Mucosa of descending colon (tissue), 3 donors: ENCODE measurements around the gene BCL2L1. TPM values are rescaled to one million over a fixed set of nuclear protein-coding genes. Genes with fewer than 3 reads are reported as not detected.

ENCODE experiments used
- ATAC-seq: fragments of 200-7000 bp; cut with Tn5 transposase; one replicate; pipeline ENCODE4 v1.9.1; 2020; ENCODE audit warnings: mild to moderate bottlenecking, moderate library complexity
- DNase-seq, 3 donors: peaks; one replicate each; pipeline ENCODE4 v3.0.0-alpha.2; 2020
- H3K36me3 ChIP-seq: fragments of 200-600 bp; one replicate; pipeline ENCODE4 v1.8.0; 2021; ENCODE audit warnings: low read depth, mild to moderate bottlenecking
- H3K4me1 ChIP-seq: fragments of 200-600 bp; one replicate; pipeline ENCODE4 v1.8.0; 2021; ENCODE audit warnings: low read depth, mild to moderate bottlenecking
- H3K4me3 ChIP-seq: fragments of 200-600 bp; one replicate; pipeline ENCODE4 v1.8.0; 2021; ENCODE audit warnings: mild to moderate bottlenecking
- H3K9me3 ChIP-seq: fragments of 200-600 bp; one replicate; pipeline ENCODE4 v1.8.0; 2021; ENCODE audit warnings: mild to moderate bottlenecking
- CTCF ChIP-seq: fragments of 200-600 bp; IDR thresholded peaks from one replicate; pipeline ENCODE4 v1.8.0; 2022; ENCODE audit warnings: antibody characterized with exemption, mild to moderate bottlenecking
- intact Hi-C, 2 donors: fragments of 100-400 bp; cut with DNase I in 1 of 2; cut with micrococcal nuclease in 1 of 2; formaldehyde crosslinking; loops; one replicate each; pipeline versions ENCODE4 v1.11.0 to v1.11.1; 2022; cut with DNase I, micrococcal nuclease
- total RNA-seq, 3 donors: library from RNA; stranded (reverse); fragmentation: NEBNext Ultra II Directional in 2 of 3; extraction: Animal tissue kit (Norgen Biotek cat#: 25700) in 2 of 3; gene quantifications; one replicate each; pipeline versions ENCODE4 v1.2.1 to v1.2.4, GENCODE V29; 2021 to 2023
- donor health status: DM: no; HTN: no; CAD: no; lungs with moderate emphysema.
- donor health status: DM: no; HTN: no; CAD: no.
- donor health status: DM: no; HTN: yes; CAD: no.

The BCL2L1 gene
- total RNA-seq, 3 donors from 2014 or later, result 76.2 to 90.3 (median 78.1) TPM

DNA sequence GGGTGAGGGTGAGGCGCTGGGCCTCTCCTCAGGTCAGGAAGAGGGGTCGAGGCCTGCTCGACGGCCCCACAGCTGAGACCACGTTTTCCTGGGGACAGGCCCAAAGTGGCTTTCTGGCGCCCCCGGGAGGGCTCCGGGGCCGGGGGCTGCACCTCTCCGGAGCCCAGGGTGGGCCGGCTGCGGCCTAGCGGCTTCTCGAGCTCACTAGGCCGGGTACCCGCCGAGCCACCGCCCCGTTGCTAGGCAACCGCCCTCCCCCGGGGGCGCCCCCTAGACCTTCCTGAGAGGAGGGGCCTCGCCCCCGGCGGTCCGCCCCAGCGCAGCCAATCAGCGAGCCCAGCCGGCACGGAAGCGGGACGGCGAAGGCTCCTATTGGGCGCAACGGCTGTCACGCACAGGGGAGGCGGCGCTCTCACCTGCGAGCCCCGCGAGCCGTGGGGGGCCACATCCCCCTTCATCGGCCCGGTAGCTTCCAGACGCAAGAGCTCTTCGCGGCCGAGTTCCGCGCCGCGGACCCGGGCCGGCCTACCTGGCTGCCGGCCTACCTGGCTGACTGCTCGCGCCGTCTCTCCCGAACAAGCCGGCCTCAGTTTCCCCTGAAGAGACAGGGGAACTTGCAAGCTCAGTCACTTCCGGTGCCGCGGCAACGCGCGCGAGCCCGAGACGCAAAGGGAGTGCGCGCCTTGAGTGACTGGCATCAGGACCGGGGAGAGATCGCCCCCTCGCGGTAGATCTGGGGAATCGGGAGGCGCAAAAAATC is 831 bp upstream of the BCL2L1 start:
- DNase-seq, result peak; percentile 96 to 99 (median 98)
- intact Hi-C loops, result loop anchor here in 1 of 2 donors (2.0 kb wide), 1 partner anchor 59 kb away; no protein-coding TSS in a partner anchor

GRCh38 chr20:31723069-31723318 is 326 bp upstream of the BCL2L1 start:
- ATAC-seq, result peak; percentile 39
- no peaks in the 10 kb centered on the region for H3K36me3 ChIP-seq
- intact Hi-C loops, result loop anchor here in 1 of 2 donors (2.0 kb wide), 1 partner anchor 58 kb away; no protein-coding TSS in a partner anchor
- H3K4me1 ChIP-seq, result peaks cover 29% of the 10 kb centered on the region
- H3K9me3 ChIP-seq, result no peaks in the 10 kb centered on the region
- TF ChIP-seq CTCF, result no peak
- no peak for DNase-seq
- peak overlapping the region; percentile 67 for H3K4me3 ChIP-seq

More for the DNA sequence above, 831 bp upstream of the BCL2L1 start:
- H3K4me3 ChIP-seq, result peak overlapping the region; percentile 67
- H3K9me3 ChIP-seq, result no peaks in the 10 kb centered on the region
- no peaks in the 10 kb centered on the region for H3K36me3 ChIP-seq
- TF ChIP-seq CTCF, result peak; percentile 82
- peak; percentile 92 for ATAC-seq
- peaks cover 29% of the 10 kb centered on the region for H3K4me1 ChIP-seq

DNA sequence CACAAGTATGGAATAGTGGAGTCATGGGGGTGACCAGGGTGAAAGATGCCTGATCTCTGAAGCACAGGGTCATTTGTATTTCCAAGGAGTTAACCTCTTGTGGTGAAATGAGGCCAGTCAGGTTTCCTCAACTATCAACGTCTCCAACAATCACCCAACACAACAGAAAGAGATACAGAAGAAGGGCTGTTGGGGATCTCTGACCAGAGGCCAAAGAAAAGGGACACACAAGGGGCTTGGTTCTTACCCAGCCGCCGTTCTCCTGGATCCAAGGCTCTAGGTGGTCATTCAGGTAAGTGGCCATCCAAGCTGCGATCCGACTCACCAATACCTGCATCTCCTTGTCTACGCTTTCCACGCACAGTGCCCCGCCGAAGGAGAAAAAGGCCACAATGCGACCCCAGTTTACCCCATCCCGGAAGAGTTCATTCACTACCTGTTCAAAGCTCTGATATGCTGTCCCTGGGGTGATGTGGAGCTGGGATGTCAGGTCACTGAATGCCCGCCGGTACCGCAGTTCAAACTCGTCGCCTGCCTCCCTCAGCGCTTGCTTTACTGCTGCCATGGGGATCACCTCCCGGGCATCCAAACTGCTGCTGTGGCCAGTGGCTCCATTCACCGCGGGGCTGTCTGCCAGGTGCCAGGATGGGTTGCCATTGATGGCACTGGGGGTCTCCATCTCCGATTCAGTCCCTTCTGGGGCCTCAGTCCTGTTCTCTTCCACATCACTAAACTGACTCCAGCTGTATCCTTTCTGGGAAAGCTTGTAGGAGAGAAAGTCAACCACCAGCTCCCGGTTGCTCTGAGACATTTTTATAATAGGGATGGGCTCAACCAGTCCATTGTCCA is 1.0 kb downstream of the BCL2L1 start:
- Histone ChIP-seq H3K36me3 (no peaks in the 10 kb centered on the region), H3K4me3 (peak overlapping the region; percentile 11), H3K9me3 (no peaks in the 10 kb centered on the region), H3K4me1 (peaks cover 35% of the 10 kb centered on the region)
- ATAC-seq, result no peak
- no peak for TF ChIP-seq CTCF
- intact Hi-C loops, result loop anchor here (2.0 kb wide), 2 partner anchors 57 to 59 kb away; no protein-coding TSS in a partner anchor
- DNase-seq, result peak; percentile 43 to 69 (median 66)

DNA sequence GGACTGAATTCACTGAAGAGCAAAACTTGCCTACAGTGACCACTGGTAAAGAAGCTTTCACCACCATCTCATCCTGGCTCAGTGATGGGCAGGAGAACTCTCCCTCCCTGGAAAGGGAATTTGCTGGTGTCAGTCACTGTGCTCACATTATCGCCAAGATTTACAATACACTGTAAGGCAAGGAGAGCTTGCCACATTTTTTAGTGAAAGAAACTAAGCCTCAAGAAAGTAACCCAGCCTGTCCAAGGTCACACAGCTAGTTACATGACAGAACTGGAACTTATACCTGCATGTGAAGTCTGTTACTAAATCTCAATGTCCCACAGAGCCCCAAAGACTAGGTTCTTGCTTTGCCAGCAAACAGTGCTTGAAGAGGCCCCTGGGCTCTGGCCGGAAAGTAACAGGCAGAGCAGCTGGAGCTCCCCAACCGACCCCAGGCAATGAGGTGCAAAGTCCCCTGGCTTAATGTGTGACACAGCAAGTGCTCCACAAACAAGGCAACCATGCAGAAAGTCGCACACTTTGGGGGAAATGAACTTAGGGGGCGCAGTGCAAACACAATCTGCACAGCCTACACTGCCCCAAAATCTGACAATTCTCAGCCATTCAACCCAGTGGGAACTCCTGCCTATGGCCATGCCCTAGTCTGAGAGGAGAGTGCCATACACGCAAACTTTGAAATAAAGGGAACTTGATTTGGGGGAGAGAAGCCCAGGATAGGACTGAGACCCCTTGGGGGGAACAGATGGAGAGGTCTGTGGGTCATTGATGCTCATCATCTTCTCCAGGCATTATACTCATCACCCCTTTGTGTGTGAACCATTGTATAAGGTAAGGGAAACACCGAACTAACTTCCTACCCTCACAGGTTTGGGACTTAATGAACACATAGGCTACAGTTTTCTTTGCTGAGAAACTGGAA is 1.9 kb downstream of the BCL2L1 start:
- peak in 2 of 3 donors; percentile 52 to 64 for DNase-seq
- peaks cover 44% of the 10 kb centered on the region for H3K4me1 ChIP-seq
- intact Hi-C loops, result loop anchor here in 1 of 2 donors (2.0 kb wide), 1 partner anchor 58 kb away; no protein-coding TSS in a partner anchor

More for the DNA sequence above, 1.9 kb downstream of the BCL2L1 start:
- no peak for TF ChIP-seq CTCF
- H3K9me3 ChIP-seq, result no peaks in the 10 kb centered on the region
- ATAC-seq, result no peak
- H3K36me3 ChIP-seq, result no peaks in the 10 kb centered on the region
- H3K4me3 ChIP-seq, result no peak overlapping the region
